Endothelial cell of umbilical vein (primary cell): ENCODE results near the gene SHBG.

ENCODE experiments used
- EZH2 ChIP-seq: IDR thresholded peaks from 2 replicates; pipeline ENCODE4 v1.6.1; 2012; ENCODE audit warnings: borderline replicate concordance, low read depth, mild to moderate bottlenecking, moderate library complexity, low read length, inconsistent platforms; ENCODE audit not compliant: severe bottlenecking
- FOS ChIP-seq: IDR thresholded peaks from 2 replicates; pipeline ENCODE4 v1.6.1; 2011; ENCODE audit warnings: mild to moderate bottlenecking, low read length, moderate library complexity, borderline replicate concordance; ENCODE audit not compliant: insufficient read depth
- GATA2 ChIP-seq: IDR thresholded peaks from 2 replicates; pipeline ENCODE4 v1.7.0; 2011; ENCODE audit warnings: low read depth, mild to moderate bottlenecking, moderate library complexity, mixed read lengths, low read length; ENCODE audit not compliant: insufficient read length, insufficient read depth
- JUN ChIP-seq: IDR thresholded peaks from 2 replicates; pipeline ENCODE4 v1.6.1; 2011; ENCODE audit warnings: borderline replicate concordance, low read depth; ENCODE audit not compliant: insufficient read length, insufficient read depth
- MYC ChIP-seq: IDR thresholded peaks from one replicate; pipeline ENCODE4 v1.6.1; 2011; ENCODE audit warnings: mild to moderate bottlenecking, low read depth, low read length
- POLR2A ChIP-seq: IDR thresholded peaks from 2 replicates; pipeline ENCODE4 v1.6.1; 2012; ENCODE audit warnings: low read depth, mild to moderate bottlenecking, control low read depth, low read length
- POLR2AphosphoS5 ChIP-seq: IDR thresholded peaks from 2 replicates; pipeline ENCODE4 v1.6.1; 2012; ENCODE audit warnings: low read depth, mild to moderate bottlenecking, control low read depth, low read length, moderate library complexity; ENCODE audit not compliant: insufficient read depth
- TF ChIP-seq, protein P1 (sequence below), 2 donors: IDR thresholded peaks; 1 replicate in 1 of 2; 2 replicates in 1 of 2; pipeline ENCODE4 v1.5.1; 2011; ENCODE audit warnings: low read length in 2 of 2, mild to moderate bottlenecking in 2 of 2, moderate library complexity in 2 of 2, control low read depth in 1 of 2, inconsistent platforms in 1 of 2, low read depth in 1 of 2; ENCODE audit not compliant: insufficient read depth in 1 of 2; ENCODE audit errors: extremely low read depth in 1 of 2
- TF ChIP-seq, protein P2 (sequence below): IDR thresholded peaks from 2 replicates; pipeline ENCODE4 v1.6.1; 2011; ENCODE audit not compliant: insufficient read depth, insufficient read length

GRCh38 chr17:7633093-7633492, 3.2 kb downstream of the SHBG start:
- TF ChIP-seq, protein P1, sequence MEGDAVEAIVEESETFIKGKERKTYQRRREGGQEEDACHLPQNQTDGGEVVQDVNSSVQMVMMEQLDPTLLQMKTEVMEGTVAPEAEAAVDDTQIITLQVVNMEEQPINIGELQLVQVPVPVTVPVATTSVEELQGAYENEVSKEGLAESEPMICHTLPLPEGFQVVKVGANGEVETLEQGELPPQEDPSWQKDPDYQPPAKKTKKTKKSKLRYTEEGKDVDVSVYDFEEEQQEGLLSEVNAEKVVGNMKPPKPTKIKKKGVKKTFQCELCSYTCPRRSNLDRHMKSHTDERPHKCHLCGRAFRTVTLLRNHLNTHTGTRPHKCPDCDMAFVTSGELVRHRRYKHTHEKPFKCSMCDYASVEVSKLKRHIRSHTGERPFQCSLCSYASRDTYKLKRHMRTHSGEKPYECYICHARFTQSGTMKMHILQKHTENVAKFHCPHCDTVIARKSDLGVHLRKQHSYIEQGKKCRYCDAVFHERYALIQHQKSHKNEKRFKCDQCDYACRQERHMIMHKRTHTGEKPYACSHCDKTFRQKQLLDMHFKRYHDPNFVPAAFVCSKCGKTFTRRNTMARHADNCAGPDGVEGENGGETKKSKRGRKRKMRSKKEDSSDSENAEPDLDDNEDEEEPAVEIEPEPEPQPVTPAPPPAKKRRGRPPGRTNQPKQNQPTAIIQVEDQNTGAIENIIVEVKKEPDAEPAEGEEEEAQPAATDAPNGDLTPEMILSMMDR (IDR thresholded peaks at IDR 0.05; ENCODE audit: extremely low read depth in 1 of 2, insufficient read depth in 1 of 2, low read depth in 1 of 2, low read length in 2 of 2) = no peak
- TF ChIP-seq POLR2A = no peak
- no peak for TF ChIP-seq POLR2AphosphoS5
- no peak for TF ChIP-seq MYC
- TF ChIP-seq, protein P2, sequence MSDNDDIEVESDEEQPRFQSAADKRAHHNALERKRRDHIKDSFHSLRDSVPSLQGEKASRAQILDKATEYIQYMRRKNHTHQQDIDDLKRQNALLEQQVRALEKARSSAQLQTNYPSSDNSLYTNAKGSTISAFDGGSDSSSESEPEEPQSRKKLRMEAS = no peak
- TF ChIP-seq EZH2 = no peak
- no peak for TF ChIP-seq GATA2
- no peak for TF ChIP-seq FOS
- no peak for TF ChIP-seq JUN
